HG03060 (cell line): ENCODE measurements around the gene TENM4.

ENCODE experiments used
- ATAC-seq: cut with Tn5 transposase; IDR thresholded peaks from one replicate; pipeline ENCODE4 v1.9.1; 2021; ENCODE audit warnings: low read depth, moderate number of reproducible peaks; ENCODE audit not compliant: unreplicated experiment

Gene TENM4

DNA sequence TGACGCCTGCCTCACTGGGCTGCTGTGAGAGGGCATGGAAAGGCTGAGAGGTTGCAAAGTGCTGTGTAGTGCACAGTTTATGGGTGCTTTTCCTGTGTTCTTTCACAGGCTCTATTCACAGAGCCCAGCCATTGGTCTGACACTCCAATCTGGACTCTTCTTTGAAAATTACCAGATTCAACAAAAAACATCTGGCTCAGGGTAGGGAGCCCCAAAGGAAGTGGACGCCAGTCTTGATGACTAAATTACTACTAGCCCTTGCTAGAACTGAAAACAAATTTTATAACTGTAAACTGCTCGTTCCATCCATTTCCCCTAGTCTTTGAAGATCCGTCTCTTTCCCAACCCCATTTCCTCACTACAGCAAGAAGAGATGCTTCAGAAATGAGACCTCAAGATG is 178.6 kb downstream of the TENM4 start:
- ATAC-seq: no peak

DNA sequence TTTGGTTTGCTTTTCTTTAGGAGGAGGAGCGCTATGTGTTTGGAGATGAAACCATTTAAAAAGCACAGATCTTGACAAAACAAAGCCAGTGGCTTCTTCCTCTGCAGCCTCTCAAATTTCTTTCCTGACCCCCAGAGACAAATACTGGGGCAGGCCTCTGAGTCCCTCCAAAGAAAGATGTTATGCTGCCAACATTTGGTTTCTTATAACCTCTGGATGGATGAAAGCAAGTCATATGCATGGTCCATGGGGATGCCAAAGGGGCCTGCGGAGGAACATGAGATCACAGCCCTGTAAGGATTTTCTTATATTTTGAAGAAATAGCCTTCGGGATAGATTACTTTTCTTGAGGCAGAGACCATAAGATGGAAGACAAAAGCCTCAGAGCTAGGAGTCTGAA is 179.1 kb downstream of the TENM4 start:
- ATAC-seq: no peak

DNA sequence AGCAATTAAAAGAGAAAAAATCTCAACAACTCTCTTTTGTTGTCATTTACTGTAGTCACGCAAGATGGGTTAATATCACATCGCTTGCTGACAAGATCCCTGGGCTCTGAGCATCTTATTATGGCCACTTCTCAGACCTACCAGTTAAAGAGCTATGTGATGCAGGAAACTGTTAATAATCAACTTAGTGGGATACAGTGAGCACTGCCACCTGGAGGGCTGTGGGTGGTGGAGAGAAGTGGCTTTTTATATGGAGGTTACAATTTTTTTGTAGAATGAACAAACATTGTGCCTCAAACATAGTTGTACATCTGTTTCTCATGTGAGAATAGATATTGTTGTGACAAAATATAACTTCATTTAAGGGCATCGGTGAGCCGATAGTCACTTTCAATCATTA is 181.0 kb downstream of the TENM4 start:
- ATAC-seq: no peak

DNA sequence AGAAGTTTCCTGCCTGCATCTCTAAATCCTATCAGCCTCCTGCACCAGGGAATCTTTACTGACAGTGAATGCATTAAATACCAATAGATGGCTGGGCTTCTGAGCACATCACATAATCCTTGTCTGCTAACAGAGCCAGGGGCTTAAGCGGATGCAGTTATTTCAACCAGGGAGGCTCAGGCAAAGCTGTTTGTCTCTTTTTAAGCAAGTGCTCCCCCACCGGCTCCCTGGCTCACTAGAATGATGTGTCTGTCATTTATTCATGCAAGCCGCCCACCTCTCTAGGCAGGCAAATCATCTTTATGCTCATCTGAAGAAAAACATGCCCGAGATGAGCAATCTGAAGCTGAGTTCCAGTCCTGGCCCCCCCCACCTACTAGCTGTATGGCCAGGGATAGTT is 182.3 kb downstream of the TENM4 start:
- no peak for ATAC-seq

DNA sequence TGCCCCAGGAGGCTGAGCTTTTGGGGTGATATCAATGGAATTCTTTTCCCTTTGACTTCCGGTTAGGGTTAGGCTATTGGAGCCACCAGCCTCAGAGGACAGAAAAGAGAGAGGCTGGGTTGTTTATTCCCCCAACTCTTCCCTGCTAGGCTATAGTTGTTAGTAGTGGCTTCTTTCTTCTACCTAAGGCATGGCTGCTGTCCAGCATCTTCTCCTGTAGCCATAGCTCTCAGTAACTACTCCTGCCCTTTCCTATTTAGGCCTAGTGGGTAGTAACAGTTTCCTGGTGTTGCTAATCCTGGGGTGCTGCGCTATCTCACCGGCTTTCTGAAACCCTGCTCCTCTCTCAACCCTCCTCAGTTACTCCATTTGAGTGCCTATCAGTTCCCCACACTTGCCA is 184.9 kb downstream of the TENM4 start:
- no peak for ATAC-seq

DNA sequence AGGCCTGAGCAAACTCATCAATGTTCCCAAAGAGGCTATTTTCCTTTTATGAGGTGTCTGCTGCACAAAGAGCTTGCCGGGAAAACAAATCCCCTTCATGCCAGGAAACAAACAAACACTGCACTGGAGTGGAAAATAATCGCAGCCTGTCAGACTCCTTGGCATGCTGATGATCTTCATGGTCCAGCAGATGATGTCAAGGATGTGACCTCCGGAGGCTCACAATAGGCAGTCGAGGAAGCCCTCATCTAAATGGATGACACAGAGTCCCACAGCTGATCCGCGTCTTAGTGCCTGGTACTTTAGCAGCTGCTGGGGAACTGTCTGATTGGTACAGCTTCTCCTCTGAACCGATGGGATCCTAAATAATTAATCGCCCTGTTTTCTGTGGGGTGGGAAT is 187.6 kb downstream of the TENM4 start:
- no peak for ATAC-seq

GRCh38 chr11:79249295-79249993 is 191.4 kb downstream of the TENM4 start:
- no peak for ATAC-seq

- ATAC-seq: no peak
Measured at GRCh38 chr11:79244798-79245197, 196.0 kb downstream of the TENM4 start.

GRCh38 chr11:79244241-79244772 is 196.5 kb downstream of the TENM4 start:
- no peak for ATAC-seq

GRCh38 chr11:79243422-79244210 is 197.2 kb downstream of the TENM4 start:
- ATAC-seq: no peak

- no peak for ATAC-seq
Measured at GRCh38 chr11:79242616-79243015, 198.2 kb downstream of the TENM4 start.

- no peak for ATAC-seq
Measured at GRCh38 chr11:79241852-79242241, 199.0 kb downstream of the TENM4 start.

GRCh38 chr11:79241205-79241851 is 199.5 kb downstream of the TENM4 start:
- ATAC-seq: no peak

DNA sequence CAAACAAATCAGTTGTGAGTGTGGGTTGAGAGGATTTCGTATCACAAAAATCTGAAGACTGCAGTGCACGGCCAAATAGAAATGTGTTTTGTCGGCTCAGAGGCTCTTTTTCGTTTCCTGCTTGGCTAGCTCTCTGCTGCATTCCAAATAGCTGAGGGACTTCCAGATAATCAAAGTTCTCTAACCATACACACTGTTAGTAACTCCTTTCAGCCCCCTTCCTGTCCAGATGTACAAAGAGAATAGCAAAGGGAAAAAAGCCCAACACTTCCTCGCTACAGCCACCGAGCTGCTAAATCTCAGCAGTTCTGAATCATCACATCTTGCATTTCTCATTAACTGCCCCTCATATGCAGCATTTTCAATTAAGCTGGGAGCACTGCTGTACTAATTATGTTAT is 203.1 kb downstream of the TENM4 start:
- no peak for ATAC-seq

DNA sequence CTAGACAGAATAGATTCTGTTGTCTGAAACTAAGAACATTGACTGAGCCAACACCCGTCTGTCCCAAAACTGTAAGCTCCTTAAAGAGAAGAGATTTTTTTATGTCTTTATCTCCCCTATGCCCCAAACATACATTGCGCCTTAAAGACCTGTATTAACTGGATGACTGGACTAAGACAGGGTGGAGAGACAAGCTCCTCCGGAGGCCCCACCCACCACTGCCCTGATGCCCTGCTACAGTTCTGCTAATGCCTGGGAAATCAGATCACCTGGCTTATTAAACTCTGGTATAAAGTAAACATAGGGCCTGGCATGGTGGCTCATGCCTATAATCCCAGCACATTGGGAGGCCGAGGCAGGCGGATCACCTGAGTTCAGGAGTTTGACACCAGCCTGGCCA is 203.7 kb downstream of the TENM4 start:
- ATAC-seq: no peak

- ATAC-seq: no peak
Measured at GRCh38 chr11:79236541-79236971, 204.3 kb downstream of the TENM4 start.

DNA sequence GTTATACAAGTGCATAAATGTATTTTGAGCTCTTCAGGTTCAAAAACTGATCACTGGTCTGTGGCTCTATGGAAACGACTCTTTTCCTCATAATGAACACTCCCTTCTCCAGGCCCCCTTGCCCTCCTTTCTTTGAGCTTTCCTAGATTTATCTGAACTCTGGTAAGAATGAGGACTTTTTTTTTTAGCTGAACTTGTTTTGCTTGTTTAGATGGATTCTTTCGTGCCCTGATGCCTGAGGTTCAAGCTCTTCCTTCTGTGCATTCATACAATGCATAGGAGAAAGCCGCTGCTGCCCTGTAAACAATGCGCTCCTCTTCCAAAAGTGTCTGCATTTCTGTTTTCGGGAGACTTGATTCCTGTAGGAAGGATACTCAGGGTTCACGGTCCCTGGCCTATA is 205.1 kb downstream of the TENM4 start:
- ATAC-seq: no peak

GRCh38 chr11:79232346-79232745 is 208.5 kb downstream of the TENM4 start:
- no peak for ATAC-seq

DNA sequence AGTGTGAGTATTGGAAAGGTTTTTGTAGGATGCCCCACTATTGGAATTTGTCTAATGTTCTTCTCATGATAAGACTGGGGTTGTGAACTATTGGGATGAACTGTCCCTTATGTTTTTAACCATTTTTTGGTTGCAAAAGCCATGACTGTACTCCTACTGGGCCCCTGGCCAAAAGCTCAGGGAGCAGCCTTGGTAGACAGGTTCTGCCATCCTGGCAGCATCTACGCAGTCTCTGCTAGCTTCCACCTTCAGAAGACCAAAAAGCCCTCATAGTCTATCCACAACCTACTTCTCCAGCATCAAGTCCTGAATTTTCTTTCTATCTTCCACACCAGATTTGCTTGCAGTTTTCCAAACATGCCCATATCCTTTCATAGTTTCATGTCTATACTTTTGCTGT is 211.8 kb downstream of the TENM4 start:
- no peak for ATAC-seq

DNA sequence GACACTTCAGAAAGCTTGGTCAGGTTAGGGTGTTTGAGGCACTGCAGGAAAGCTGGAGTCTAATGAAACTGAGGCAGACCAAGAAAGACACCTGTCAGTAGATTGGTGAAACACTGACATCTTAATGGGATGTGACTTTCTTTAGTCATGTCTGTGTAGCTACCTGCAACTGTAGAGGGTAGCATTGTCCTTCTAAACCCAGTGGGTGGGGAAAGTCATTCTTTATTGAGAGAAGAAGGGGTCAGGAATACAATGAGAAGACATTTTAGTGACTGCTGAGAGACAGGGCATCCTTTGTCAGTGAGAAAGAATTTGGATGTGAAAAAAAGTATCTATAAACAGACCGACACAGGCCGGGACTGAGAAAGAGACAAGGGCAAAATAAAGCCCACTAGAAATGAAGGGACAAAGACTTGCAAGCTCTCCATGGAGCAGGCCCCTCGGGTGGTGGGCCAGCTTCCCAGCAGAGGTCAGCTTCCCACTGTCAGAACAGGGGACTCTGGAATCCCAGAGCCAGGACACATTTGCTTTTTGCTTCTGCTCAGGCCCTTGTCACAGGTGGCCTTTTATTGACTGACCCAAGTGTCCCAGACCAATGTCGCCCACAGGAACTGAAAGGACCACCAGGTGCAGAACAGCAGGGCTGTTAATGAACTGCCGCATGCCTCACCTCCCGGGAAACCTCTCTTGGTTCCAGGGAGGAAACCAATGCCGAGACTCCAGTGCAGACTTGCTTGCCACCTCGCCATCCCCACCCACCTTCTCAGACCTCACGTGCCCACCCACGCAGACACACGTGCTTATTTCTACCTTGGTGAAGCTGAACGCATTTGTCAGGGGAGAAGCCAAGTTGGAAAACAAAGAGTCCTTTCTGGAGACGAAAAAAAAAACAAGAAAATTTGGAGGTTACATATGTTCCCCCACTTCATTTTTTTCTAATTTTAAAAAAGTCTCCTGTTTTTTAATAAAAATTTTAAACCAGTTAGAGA is 212.8 kb downstream of the TENM4 start:
- no peak for ATAC-seq
